ENCODE data around the gene MEIOSIN. TPM values are rescaled to one million over a fixed set of nuclear protein-coding genes. Genes with fewer than 3 reads are reported as not detected.
A peak's percentile ranks its signal among the peaks of the same experiment; 100 is the strongest.
"Not testable (repeated sequence)": the region's sequence is repeated elsewhere in the genome, so short reads cannot be mapped to it uniquely, and the experiment has no call there.

The MEIOSIN gene
- polyA plus RNA-seq, 1 donor (not counting 4 experiments of a cell fraction or from before 2014, with no cell fraction given) = not detected

DNA sequence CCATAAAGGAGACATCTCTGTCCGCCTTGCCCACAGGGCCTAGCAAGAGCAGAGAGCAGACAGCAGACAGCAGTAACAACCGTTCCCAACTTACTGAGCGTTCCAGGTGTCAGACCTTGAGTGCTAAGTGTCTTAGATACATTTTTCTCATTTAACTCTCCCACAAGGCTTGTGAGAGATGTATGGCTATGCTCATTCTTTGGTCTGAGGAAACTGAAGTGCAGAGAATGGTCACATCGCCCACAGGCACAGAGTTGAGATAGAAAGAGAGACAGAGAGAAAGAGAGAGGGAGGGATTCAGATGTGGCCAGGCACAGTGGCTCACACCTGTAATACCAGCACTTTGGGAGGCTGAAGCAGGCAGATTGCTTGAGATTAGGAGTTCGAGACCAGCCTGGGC, 14.3 kb downstream of the MEIOSIN start:
- H2AFZ ChIP-seq (ENCODE audit: control insufficient read depth, low read length) = no peak overlapping the region
- peaks cover 2% of the 10 kb centered on the region for H3K4me1 ChIP-seq (ENCODE audit: control insufficient read depth, extremely low read depth, insufficient read depth, low read length)
- H4K20me1 ChIP-seq (ENCODE audit: control insufficient read depth, extremely low read depth, insufficient read depth, low read length) = no peaks in the 10 kb centered on the region
- no peak overlapping the region for H3K4me2 ChIP-seq (ENCODE audit: control insufficient read depth, extremely low read depth, insufficient read depth, low read depth, low read length)
- TF ChIP-seq CTCF (optimal IDR thresholded peaks at IDR 0.05 in 1 of 3, IDR thresholded peaks at IDR 0.05 in 1 of 3, conservative IDR thresholded peaks at IDR 0.05 in 1 of 3; ENCODE audit: extremely low read depth in 1 of 3, insufficient read depth in 2 of 3, low read length in 3 of 3) (no peak), EZH2 (IDR thresholded peaks at IDR 0.05; ENCODE audit: low read length) (no peak)
- H3K9me3 ChIP-seq (ENCODE audit: control insufficient read depth, low read depth, low read length) = no peaks in the 10 kb centered on the region
- H3K9ac ChIP-seq (ENCODE audit: control insufficient read depth, extremely low read depth, insufficient read depth, low read length) = no peak overlapping the region
- DNase-seq (ENCODE audit: low read depth, low spot score) (no peak), FAIRE-seq (no peak)
- H3K4me3 ChIP-seq (ENCODE audit: control insufficient read depth in 2 of 3, extremely low read depth in 1 of 3, insufficient read depth in 2 of 3, low read depth in 1 of 3, low read length in 3 of 3) = no peak overlapping the region
- H3K79me2 ChIP-seq (ENCODE audit: control insufficient read depth, insufficient read depth, low read length) = no peaks in the 10 kb centered on the region
- dilution Hi-C loops (cut with MboI; ENCODE audit: extremely low pct_ligation_motif_present, low sequenced_read_pairs) = no loop called here
- no peaks in the 10 kb centered on the region for H3K9me1 ChIP-seq (ENCODE audit: control insufficient read depth, extremely low read depth, insufficient read depth, low read length)
- H3K27ac ChIP-seq (ENCODE audit: control insufficient read depth, insufficient read depth, low read length) = no peak overlapping the region
- H3K36me3 ChIP-seq (ENCODE audit: control insufficient read depth in 2 of 2, extremely low read depth in 1 of 2, insufficient read depth in 2 of 2, low read length in 2 of 2) = no peaks in the 10 kb centered on the region
- no peaks in the 10 kb centered on the region for H3K27me3 ChIP-seq (ENCODE audit: control insufficient read depth, extremely low read depth, insufficient read depth, low read length)

DNA sequence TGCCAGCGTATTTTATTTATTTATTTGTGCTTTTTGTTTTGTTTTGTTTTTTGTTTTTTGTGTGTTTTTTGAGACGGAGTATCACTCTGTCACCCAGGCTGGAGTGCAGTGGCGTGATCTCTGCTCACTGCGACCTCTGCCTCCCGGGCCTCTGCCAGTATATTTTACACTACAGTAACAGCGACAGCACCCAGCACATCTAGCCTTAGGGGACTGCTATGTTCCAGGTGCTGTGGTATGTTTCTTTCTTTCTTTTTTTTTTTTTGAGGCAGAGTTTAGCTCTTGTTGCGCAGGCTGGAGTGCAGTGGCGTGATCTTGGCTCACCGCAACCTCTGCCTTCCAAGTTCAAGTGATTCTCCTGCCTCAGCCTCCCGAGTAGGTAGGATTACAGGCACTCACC, 18.2 kb downstream of the MEIOSIN start:
- FAIRE-seq; H3K4me3 ChIP-seq (ENCODE audit: control insufficient read depth in 2 of 3, extremely low read depth in 1 of 3, insufficient read depth in 2 of 3, low read depth in 1 of 3, low read length in 3 of 3); H2AFZ ChIP-seq (ENCODE audit: control insufficient read depth, low read length); H3K36me3 ChIP-seq (ENCODE audit: control insufficient read depth in 2 of 2, extremely low read depth in 1 of 2, insufficient read depth in 2 of 2, low read length in 2 of 2); H4K20me1 ChIP-seq (ENCODE audit: control insufficient read depth, extremely low read depth, insufficient read depth, low read length); H3K79me2 ChIP-seq (ENCODE audit: control insufficient read depth, insufficient read depth, low read length); H3K4me2 ChIP-seq (ENCODE audit: control insufficient read depth, extremely low read depth, insufficient read depth, low read depth, low read length); H3K9me3 ChIP-seq (ENCODE audit: control insufficient read depth, low read depth, low read length); DNase-seq (ENCODE audit: low read depth, low spot score); H3K27ac ChIP-seq (ENCODE audit: control insufficient read depth, insufficient read depth, low read length); dilution Hi-C loops (cut with MboI; ENCODE audit: extremely low pct_ligation_motif_present, low sequenced_read_pairs); H3K27me3 ChIP-seq (ENCODE audit: control insufficient read depth, extremely low read depth, insufficient read depth, low read length); H3K9me1 ChIP-seq (ENCODE audit: control insufficient read depth, extremely low read depth, insufficient read depth, low read length); H3K9ac ChIP-seq (ENCODE audit: control insufficient read depth, extremely low read depth, insufficient read depth, low read length): not testable (repeated sequence)
- peaks cover 11% of the 10 kb centered on the region for H3K4me1 ChIP-seq (ENCODE audit: control insufficient read depth, extremely low read depth, insufficient read depth, low read length)

- Histone ChIP-seq H3K4me1 (ENCODE audit: control insufficient read depth, extremely low read depth, insufficient read depth, low read length) (peaks cover 11% of the 10 kb centered on the region), H3K9me3 (ENCODE audit: control insufficient read depth, low read depth, low read length) (no peaks in the 10 kb centered on the region), H4K20me1 (ENCODE audit: control insufficient read depth, extremely low read depth, insufficient read depth, low read length) (no peaks in the 10 kb centered on the region), H2AFZ (ENCODE audit: control insufficient read depth, low read length) (peak overlapping the region; percentile 41), H3K9ac (ENCODE audit: control insufficient read depth, extremely low read depth, insufficient read depth, low read length) (no peak overlapping the region), H3K36me3 (ENCODE audit: control insufficient read depth in 2 of 2, extremely low read depth in 1 of 2, insufficient read depth in 2 of 2, low read length in 2 of 2) (no peaks in the 10 kb centered on the region), H3K4me3 (ENCODE audit: control insufficient read depth in 2 of 3, extremely low read depth in 1 of 3, insufficient read depth in 2 of 3, low read depth in 1 of 3, low read length in 3 of 3) (peak overlapping the region in 1 of 3 experiments; percentile 13), H3K79me2 (ENCODE audit: control insufficient read depth, insufficient read depth, low read length) (no peaks in the 10 kb centered on the region), H3K27me3 (ENCODE audit: control insufficient read depth, extremely low read depth, insufficient read depth, low read length) (no peaks in the 10 kb centered on the region), H3K4me2 (ENCODE audit: control insufficient read depth, extremely low read depth, insufficient read depth, low read depth, low read length) (peak overlapping the region; percentile 24), H3K9me1 (ENCODE audit: control insufficient read depth, extremely low read depth, insufficient read depth, low read length) (no peaks in the 10 kb centered on the region), H3K27ac (ENCODE audit: control insufficient read depth, insufficient read depth, low read length) (no peak overlapping the region)
- dilution Hi-C loops (cut with MboI; ENCODE audit: extremely low pct_ligation_motif_present, low sequenced_read_pairs) = no loop called here
- FAIRE-seq = peak; percentile 76
- TF ChIP-seq EZH2 (IDR thresholded peaks at IDR 0.05; ENCODE audit: low read length) (no peak), CTCF (optimal IDR thresholded peaks at IDR 0.05 in 1 of 3, IDR thresholded peaks at IDR 0.05 in 1 of 3, conservative IDR thresholded peaks at IDR 0.05 in 1 of 3; ENCODE audit: extremely low read depth in 1 of 3, insufficient read depth in 2 of 3, low read length in 3 of 3) (no peak)
- peak; percentile 92 for DNase-seq (ENCODE audit: low read depth, low spot score)
These were observed 19.4 kb downstream of the MEIOSIN start for GRCh38 chr19:45752639-45753038.

Data from keratinocyte (primary cell).